Measurements from ENCODE around the gene CCL1.

GRCh38 chr17:34389126-34389750 lies 26.2 kb upstream of the CCL1 start:
- TF ChIP-seq CTCF (IDR thresholded peaks at IDR 0.05) (no peak), POLR2A (IDR thresholded peaks at IDR 0.05) (no peak), POLR2AphosphoS5 (IDR thresholded peaks at IDR 0.05) (no peak)
